Measurements from ENCODE around the gene SFMBT2.

- TF ChIP-seq CTCF (IDR thresholded peaks at IDR 0.05 in 2 of 3, conservative IDR thresholded peaks at IDR 0.05 in 1 of 3; ENCODE audit: borderline replicate concordance in 1 of 3, insufficient read depth in 1 of 3, low read depth in 2 of 3, low read length in 2 of 3) (no peak), EZH2 (IDR thresholded peaks at IDR 0.05) (no peak), ATF3 (IDR thresholded peaks at IDR 0.05) (no peak), ZBTB33 (IDR thresholded peaks at IDR 0.05; ENCODE audit: extremely low read depth, insufficient replicate concordance, low read length) (no peak)
Observed at GRCh38 chr10:7380704-7381241, 30.1 kb downstream of the SFMBT2 start.

All from HCT116 (cell line).